Hepatocyte (in vitro differentiated cells): ENCODE measurements around the gene CLEC16A.

Source experiments
- EZH2 ChIP-seq: fragments of 200-600 bp; sonication (generic); IDR thresholded peaks from 2 replicates; pipeline ENCODE4 v1.6.1; 2016; ENCODE audit warnings: antibody characterized with exemption, mild to moderate bottlenecking, borderline replicate concordance
- TF ChIP-seq, protein P1 (sequence below): fragments of 200-600 bp; sonication (generic); IDR thresholded peaks from 2 replicates; pipeline ENCODE4 v1.5.1; 2016; ENCODE audit warnings: antibody characterized with exemption, mild to moderate bottlenecking; ENCODE audit not compliant: poor library complexity

DNA sequence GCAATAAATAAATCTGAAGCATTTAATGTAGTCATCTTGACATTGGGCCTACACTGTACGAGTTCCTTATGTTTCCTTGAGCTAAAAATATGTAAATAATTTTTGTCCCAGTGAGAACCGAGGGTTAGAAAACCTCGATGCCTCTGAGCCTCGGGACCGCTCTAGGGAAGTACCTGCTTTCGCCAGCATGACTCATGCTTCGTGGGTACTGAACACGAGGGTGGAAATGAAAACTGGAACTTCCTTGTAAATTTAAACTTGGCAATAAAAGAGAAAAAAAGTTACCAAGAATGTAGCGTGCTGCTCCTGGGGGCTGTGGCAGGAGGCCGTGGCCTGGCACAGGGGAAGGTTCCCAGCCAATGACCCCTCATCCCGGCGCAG, 237.5 kb downstream of the CLEC16A start:
- TF ChIP-seq EZH2, result no peak
- TF ChIP-seq, protein P1, sequence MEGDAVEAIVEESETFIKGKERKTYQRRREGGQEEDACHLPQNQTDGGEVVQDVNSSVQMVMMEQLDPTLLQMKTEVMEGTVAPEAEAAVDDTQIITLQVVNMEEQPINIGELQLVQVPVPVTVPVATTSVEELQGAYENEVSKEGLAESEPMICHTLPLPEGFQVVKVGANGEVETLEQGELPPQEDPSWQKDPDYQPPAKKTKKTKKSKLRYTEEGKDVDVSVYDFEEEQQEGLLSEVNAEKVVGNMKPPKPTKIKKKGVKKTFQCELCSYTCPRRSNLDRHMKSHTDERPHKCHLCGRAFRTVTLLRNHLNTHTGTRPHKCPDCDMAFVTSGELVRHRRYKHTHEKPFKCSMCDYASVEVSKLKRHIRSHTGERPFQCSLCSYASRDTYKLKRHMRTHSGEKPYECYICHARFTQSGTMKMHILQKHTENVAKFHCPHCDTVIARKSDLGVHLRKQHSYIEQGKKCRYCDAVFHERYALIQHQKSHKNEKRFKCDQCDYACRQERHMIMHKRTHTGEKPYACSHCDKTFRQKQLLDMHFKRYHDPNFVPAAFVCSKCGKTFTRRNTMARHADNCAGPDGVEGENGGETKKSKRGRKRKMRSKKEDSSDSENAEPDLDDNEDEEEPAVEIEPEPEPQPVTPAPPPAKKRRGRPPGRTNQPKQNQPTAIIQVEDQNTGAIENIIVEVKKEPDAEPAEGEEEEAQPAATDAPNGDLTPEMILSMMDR, result no peak
